CD14-positive monocyte (primary cell): ENCODE data around the gene FNDC11. TPM values are rescaled to one million over a fixed set of nuclear protein-coding genes. Genes with fewer than 3 reads are reported as not detected.
A peak's percentile ranks its signal among the peaks of the same experiment; 100 is the strongest.

Source experiments
- DNase-seq, 3 donors: peaks; one replicate each; pipeline ENCODE4 v3.0.0-alpha.2; 2011 to 2022
- H2AFZ ChIP-seq: 2 replicates; pipeline ENCODE4 v1.6.0; 2012; ENCODE audit warnings: mild to moderate bottlenecking, low read depth, low read length, inconsistent platforms; ENCODE audit not compliant: insufficient read depth, poor library complexity, severe bottlenecking
- H3K27ac ChIP-seq, 2 donors: 1 replicate in 1 of 2; 2 replicates in 1 of 2; pipeline ENCODE4 v1.5.1; 2012 to 2013; ENCODE audit warnings: low read length in 2 of 2, control low read depth in 1 of 2, inconsistent platforms in 1 of 2, low read depth in 1 of 2, mild to moderate bottlenecking in 1 of 2
- H3K27me3 ChIP-seq, 2 donors: one replicate each; pipeline versions ENCODE4 v1.6.0 to v1.6.1; 2011 to 2013; ENCODE audit warnings: low read length in 2 of 2; ENCODE audit not compliant: control insufficient read depth in 2 of 2, insufficient read depth in 2 of 2
- H3K36me3 ChIP-seq, 2 donors: replicated peaks in 1 of 2; 1 replicate in 1 of 2; 2 replicates in 1 of 2; pipeline versions ENCODE4 v1.5.1 to v1.6.1; 2012 to 2013; ENCODE audit warnings: low read length in 2 of 2, control low read depth in 1 of 2, inconsistent platforms in 1 of 2, mild to moderate bottlenecking in 1 of 2; ENCODE audit not compliant: insufficient read depth in 2 of 2, control insufficient read depth in 1 of 2
- H3K4me1 ChIP-seq, 2 donors: 1 replicate in 1 of 2; 2 replicates in 1 of 2; pipeline versions ENCODE4 v1.5.1 to v1.6.1; 2012 to 2013; ENCODE audit warnings: low read length in 2 of 2, control low read depth in 1 of 2, inconsistent platforms in 1 of 2, mild to moderate bottlenecking in 1 of 2, moderate library complexity in 1 of 2; ENCODE audit not compliant: insufficient read depth in 2 of 2, control insufficient read depth in 1 of 2
- H3K4me2 ChIP-seq: replicated peaks from 2 replicates; pipeline ENCODE3; 2012; ENCODE audit warnings: low read length, moderate library complexity, mild to moderate bottlenecking; ENCODE audit not compliant: poor library complexity, severe bottlenecking; ENCODE audit errors: extremely low read depth
- H3K4me3 ChIP-seq, 3 experiments: fragments of 200-600 bp in 1 of 3; sonication (generic) in 1 of 3; replicated peaks in 1 of 3; 1 replicate in 2 of 3; 2 replicates in 1 of 3; pipeline ENCODE4 v1.5.1; 2011 to 2013; ENCODE audit warnings: low read length in 3 of 3, mild to moderate bottlenecking in 3 of 3, control low read depth in 2 of 3, low read depth in 2 of 3, inconsistent platforms in 1 of 3, moderate library complexity in 1 of 3
- H3K79me2 ChIP-seq: 2 replicates; pipeline ENCODE4 v1.6.0; 2012; ENCODE audit warnings: mild to moderate bottlenecking, control low read depth, inconsistent platforms, low read length, moderate library complexity; ENCODE audit not compliant: insufficient read depth
- H3K9ac ChIP-seq: 2 replicates; pipeline ENCODE4 v1.6.0; 2017; ENCODE audit warnings: low read length, mild to moderate bottlenecking; ENCODE audit not compliant: insufficient read depth, poor library complexity, severe bottlenecking
- H3K9me3 ChIP-seq, 2 donors: replicated peaks in 1 of 2; 1 replicate in 1 of 2; 2 replicates in 1 of 2; pipeline versions ENCODE4 v1.5.1 to v1.6.1; 2012 to 2013; ENCODE audit warnings: low read length in 2 of 2, control low read depth in 1 of 2; ENCODE audit not compliant: control insufficient read depth in 1 of 2, insufficient read depth in 1 of 2
- H4K20me1 ChIP-seq: 2 replicates; pipeline ENCODE4 v1.6.0; 2012; ENCODE audit warnings: mild to moderate bottlenecking, low read length, control low read depth, moderate library complexity; ENCODE audit not compliant: insufficient read depth
- H3K27ac Mint-ChIP-seq, 7 donors: one replicate each; pipeline ENCODE4 v1.8.0; 2020; ENCODE audit warnings: mild to moderate bottlenecking in 7 of 7, mixed read lengths in 7 of 7, moderate library complexity in 6 of 7, inconsistent platforms in 2 of 7
- H3K27me3 Mint-ChIP-seq, 3 donors: one replicate each; pipeline ENCODE4 v1.8.0; 2021 to 2022; ENCODE audit warnings: low read depth in 3 of 3, mild to moderate bottlenecking in 3 of 3, mixed read lengths in 3 of 3, moderate library complexity in 3 of 3, inconsistent platforms in 1 of 3
- H3K36me3 Mint-ChIP-seq, 2 donors: one replicate each; pipeline ENCODE4 v1.8.0; 2020; ENCODE audit warnings: mixed read lengths in 2 of 2, inconsistent platforms in 1 of 2, mild to moderate bottlenecking in 1 of 2
- H3K4me1 Mint-ChIP-seq: one replicate; pipeline ENCODE4 v1.8.0; 2020; ENCODE audit warnings: mild to moderate bottlenecking, mixed read lengths
- H3K4me3 Mint-ChIP-seq, 2 donors: one replicate each; pipeline ENCODE4 v1.8.0; 2020; ENCODE audit warnings: mild to moderate bottlenecking in 2 of 2, mixed read lengths in 2 of 2, moderate library complexity in 1 of 2
- H3K9me3 Mint-ChIP-seq, 7 donors: one replicate each; pipeline ENCODE4 v1.8.0; 2020 to 2022; ENCODE audit warnings: mixed read lengths in 7 of 7, mild to moderate bottlenecking in 6 of 7, moderate library complexity in 6 of 7, inconsistent platforms in 2 of 7
- CTCF ChIP-seq: fragments of 200-600 bp; IDR thresholded peaks from one replicate; pipeline ENCODE4 v1.8.0; 2022; ENCODE audit warnings: antibody characterized with exemption, mild to moderate bottlenecking
- WGBS: methylation state at CpG from one replicate; pipeline ENCODE4 v1.1.5; 2013; ENCODE audit warnings: missing lambda C conversion rate; ENCODE audit not compliant: insufficient coverage; 5-methylcytosine and 5-hydroxymethylcytosine counted together
- intact Hi-C, 2 donors: fragments of 100-400 bp; cut with micrococcal nuclease; formaldehyde crosslinking; loops; one replicate each; pipeline versions ENCODE4 v1.15.0 to v1.15.1; 2023
- polyA plus RNA-seq, 3 donors: library from polyadenylated mRNA; depleted of rRNA in 1 of 3; unstranded in 2 of 3; stranded (reverse) in 1 of 3; fragments of 300-500 nt in 2 of 3; fragments of >200 nt in 1 of 3; fragmentation: Illumina TruSeq in 2 of 3; gene quantifications; 1 replicate in 2 of 3; 2 replicates in 1 of 3; pipeline ENCODE4 v1.2.3, GENCODE V29; 2012 to 2021

The FNDC11 gene
- polyA plus RNA-seq, 3 donors, result 0.23 TPM; not detected in 2

DNA sequence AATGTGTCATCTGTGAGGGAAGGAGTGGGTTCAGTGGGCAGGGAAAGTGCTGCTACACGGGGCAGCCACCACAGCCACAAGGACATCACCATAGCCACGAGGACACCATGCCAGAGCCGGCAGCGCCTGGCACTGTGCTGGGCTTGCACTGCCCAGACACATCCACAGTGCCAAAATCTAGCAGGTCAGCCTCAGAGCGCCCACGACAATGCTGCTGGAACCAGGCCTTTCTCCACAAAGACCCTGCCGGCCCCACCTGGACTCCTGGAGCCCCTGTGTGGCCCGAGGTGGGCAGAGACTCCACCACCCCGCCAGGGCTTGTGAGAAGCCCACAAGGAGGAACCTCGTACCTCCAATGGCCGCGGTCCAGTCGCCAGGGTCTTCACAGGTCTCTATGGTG, 38.7 kb downstream of the FNDC11 start:
- Histone ChIP-seq H3K27me3 (no peaks in the 10 kb centered on the region), H3K4me2 (no peak overlapping the region), H3K9ac (no peak overlapping the region), H4K20me1 (peaks cover 4% of the 10 kb centered on the region), H3K79me2 (no peaks in the 10 kb centered on the region), H3K27ac (no peak overlapping the region), H3K4me1 (peaks cover 0 to 5% of the 10 kb centered on the region in 2 donors), H3K36me3 (peaks cover 49 to 83% of the 10 kb centered on the region in 2 donors), H3K9me3 (no peaks in the 10 kb centered on the region), H3K4me3 (no peak overlapping the region), H2AFZ (no peak overlapping the region)
- peaks cover 8% of the 10 kb centered on the region for H3K4me1 Mint-ChIP-seq
- H3K4me3 Mint-ChIP-seq, result no peak overlapping the region
- peaks cover 64 to 94% of the 10 kb centered on the region in 2 donors for H3K36me3 Mint-ChIP-seq
- WGBS, result over 99% methylated on average over 12 of the region's 13 CpGs
- peak overlapping the region in 1 of 7 donors; percentile 17 for H3K27ac Mint-ChIP-seq
- intact Hi-C loops, result no loop called here
- H3K27me3 Mint-ChIP-seq, result peaks cover 0 to 6% (median 2%) of the 10 kb centered on the region in 3 donors
- no peak for TF ChIP-seq CTCF
- H3K9me3 Mint-ChIP-seq, result no peaks in the 10 kb centered on the region
- no peak for DNase-seq

- Histone ChIP-seq H3K27ac (no peak overlapping the region), H3K27me3 (no peaks in the 10 kb centered on the region), H3K36me3 (peaks cover 59 to 95% of the 10 kb centered on the region in 2 donors), H4K20me1 (no peaks in the 10 kb centered on the region), H3K4me3 (no peak overlapping the region), H3K4me2 (no peak overlapping the region), H3K79me2 (no peaks in the 10 kb centered on the region), H2AFZ (no peak overlapping the region), H3K4me1 (no peaks in the 10 kb centered on the region), H3K9me3 (no peaks in the 10 kb centered on the region), H3K9ac (no peak overlapping the region)
- Mint-ChIP-seq H3K27me3 (peaks cover 0 to 3% (median 0%) of the 10 kb centered on the region in 3 donors), H3K9me3 (no peaks in the 10 kb centered on the region), H3K4me3 (no peak overlapping the region), H3K27ac (no peak overlapping the region), H3K4me1 (no peaks in the 10 kb centered on the region), H3K36me3 (peaks cover 70 to 100% of the 10 kb centered on the region in 2 donors)
- intact Hi-C loops, result no loop called here
- no peak for DNase-seq
- no peak for TF ChIP-seq CTCF
- 90% methylated on average over 8 of the region's 10 CpGs for whole genome bisulfite sequencing
Observed at GRCh38 chr20:63594043-63594561, 40.1 kb downstream of the FNDC11 start.
